ENCODE measurements around the gene RPS24. TPM values are rescaled to one million over a fixed set of nuclear protein-coding genes. Genes with fewer than 3 reads are reported as not detected.

The RPS24 gene
- total RNA-seq, 1 experiment from 2014 or later: 1,941 TPM

DNA sequence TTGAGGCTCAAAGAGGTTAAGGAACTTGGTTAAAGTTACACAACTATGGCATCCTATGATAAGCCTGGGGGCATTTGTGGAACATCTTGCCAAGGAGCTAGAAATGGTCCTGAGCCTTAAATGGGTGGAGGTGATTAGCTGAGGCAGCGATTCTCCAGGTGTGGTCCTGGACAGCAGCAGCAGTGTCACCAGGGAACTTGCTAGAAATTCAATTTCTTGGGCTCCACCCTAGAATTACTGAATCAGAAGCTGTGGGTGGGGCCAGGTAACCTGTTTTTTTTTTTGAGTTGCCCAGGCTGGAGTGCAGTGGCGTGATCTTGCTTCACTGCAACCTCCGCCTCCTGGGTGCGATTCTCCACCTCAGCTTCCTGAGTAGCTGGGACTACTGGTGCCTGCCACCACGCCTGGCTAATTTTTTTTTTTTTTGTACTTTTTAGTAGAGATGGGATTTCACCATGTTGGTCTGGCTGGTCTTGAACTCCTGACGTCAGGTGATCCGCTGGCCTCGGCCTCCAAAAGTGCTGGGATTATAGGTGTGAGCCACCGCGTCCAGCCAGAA, 13.1 kb downstream of the RPS24 start:
- intact Hi-C loops (cut with micrococcal nuclease; ENCODE audit: unreplicated experiment): loop anchor here (1.0 to 10.0 kb wide), 4 partner anchors 256 to 1149 kb away; no protein-coding TSS in a partner anchor
- CTCF ChIA-PET: interaction anchor here (0.5 to 1.7 kb wide), 9 partner anchors 9 to 1327 kb away, joined by 3 to 6 read pairs (median 3); no protein-coding TSS in a partner anchor
- Mint-ChIP-seq H3K4me3 (ENCODE audit: low read depth, unreplicated experiment) (no peak overlapping the region), H3K27ac (ENCODE audit: unreplicated experiment) (no peak overlapping the region), H3K4me1 (ENCODE audit: low read depth, unreplicated experiment) (no peaks in the 10 kb centered on the region), H3K27me3 (ENCODE audit: unreplicated experiment) (no peaks in the 10 kb centered on the region), H3K36me3 (ENCODE audit: insufficient read depth, unreplicated experiment) (peaks cover 35% of the 10 kb centered on the region), H3K9me3 (ENCODE audit: low read depth, unreplicated experiment) (no peaks in the 10 kb centered on the region)
- no TSS peak for BruUV-seq (replicated peaks)
- no peak for DNase-seq
- no peak for TF ChIP-seq CTCF (IDR thresholded peaks at IDR 0.05; ENCODE audit: unreplicated experiment)

GRCh38 chr10:78047314-78047891, 13.7 kb downstream of the RPS24 start:
- no TSS peak for BruUV-seq (replicated peaks)
- Mint-ChIP-seq H3K9me3 (ENCODE audit: low read depth, unreplicated experiment) (no peaks in the 10 kb centered on the region), H3K4me1 (ENCODE audit: low read depth, unreplicated experiment) (no peaks in the 10 kb centered on the region), H3K36me3 (ENCODE audit: insufficient read depth, unreplicated experiment) (peaks cover 30% of the 10 kb centered on the region), H3K27me3 (ENCODE audit: unreplicated experiment) (no peaks in the 10 kb centered on the region), H3K4me3 (ENCODE audit: low read depth, unreplicated experiment) (no peak overlapping the region), H3K27ac (ENCODE audit: unreplicated experiment) (no peak overlapping the region)
- intact Hi-C loops (cut with micrococcal nuclease; ENCODE audit: unreplicated experiment): loop anchor here (1.0 to 10.0 kb wide), 4 partner anchors 255 to 1148 kb away; no protein-coding TSS in a partner anchor
- CTCF ChIA-PET: interaction anchor here (0.6 to 1.7 kb wide), 10 partner anchors 9 to 1327 kb away, joined by 3 to 6 read pairs (median 3); no protein-coding TSS in a partner anchor
- DNase-seq: peak; percentile 93
- peak; percentile 96 for TF ChIP-seq CTCF (IDR thresholded peaks at IDR 0.05; ENCODE audit: unreplicated experiment)

GRCh38 chr10:78049851-78050250, 16.2 kb downstream of the RPS24 start:
- no peak overlapping the region for H3K4me3 Mint-ChIP-seq (ENCODE audit: low read depth, unreplicated experiment)
- H3K36me3 Mint-ChIP-seq (ENCODE audit: insufficient read depth, unreplicated experiment): peaks cover 6% of the 10 kb centered on the region
- no TSS peak for BruUV-seq (replicated peaks)
- DNase-seq: no peak
- no peaks in the 10 kb centered on the region for H3K9me3 Mint-ChIP-seq (ENCODE audit: low read depth, unreplicated experiment)
- TF ChIP-seq CTCF (IDR thresholded peaks at IDR 0.05; ENCODE audit: unreplicated experiment): no peak
- CTCF ChIA-PET: no interaction called here
- no peaks in the 10 kb centered on the region for H3K4me1 Mint-ChIP-seq (ENCODE audit: low read depth, unreplicated experiment)
- H3K27ac Mint-ChIP-seq (ENCODE audit: unreplicated experiment): no peak overlapping the region
- peaks cover 20% of the 10 kb centered on the region for H3K27me3 Mint-ChIP-seq (ENCODE audit: unreplicated experiment)
- intact Hi-C loops (cut with micrococcal nuclease; ENCODE audit: unreplicated experiment): loop anchor here (10.0 kb wide), 2 partner anchors 355 to 475 kb away; no protein-coding TSS in a partner anchor

GRCh38 chr10:78053211-78053868, 19.7 kb downstream of the RPS24 start:
- Mint-ChIP-seq H3K27ac (ENCODE audit: unreplicated experiment) (no peak overlapping the region), H3K4me3 (ENCODE audit: low read depth, unreplicated experiment) (no peak overlapping the region), H3K27me3 (ENCODE audit: unreplicated experiment) (peaks cover 30% of the 10 kb centered on the region), H3K36me3 (ENCODE audit: insufficient read depth, unreplicated experiment) (no peaks in the 10 kb centered on the region), H3K4me1 (ENCODE audit: low read depth, unreplicated experiment) (no peaks in the 10 kb centered on the region), H3K9me3 (ENCODE audit: low read depth, unreplicated experiment) (no peaks in the 10 kb centered on the region)
- no TSS peak for BruUV-seq (replicated peaks)
- CTCF ChIA-PET: interaction anchor here (0.7 kb wide), 1 partner anchor 985 kb away, joined by 4 read pairs; no protein-coding TSS in a partner anchor
- no peak for DNase-seq
- TF ChIP-seq CTCF (IDR thresholded peaks at IDR 0.05; ENCODE audit: unreplicated experiment): no peak
- intact Hi-C loops (cut with micrococcal nuclease; ENCODE audit: unreplicated experiment): no loop called here

Data from Calu3 (cell line).